GM18526 (cell line): Measurements from ENCODE around the gene MCL1.
A peak's percentile ranks its signal among the peaks of the same experiment; 100 is the strongest.

Source experiments
- POLR2A ChIP-seq: IDR thresholded peaks from 3 replicates; pipeline ENCODE4 v1.6.1; 2011; ENCODE audit not compliant: insufficient read length; ENCODE audit errors: extremely low read depth

MCL1 gene

GRCh38 chr1:150579110-150579944 lies at the start of gene MCL1:
TSS of gene MCL1 (minus strand) at chr1:150579610. CDS start at chr1:150579530, 80 bp downstream.
- peak; percentile 99 for TF ChIP-seq POLR2A

DNA sequence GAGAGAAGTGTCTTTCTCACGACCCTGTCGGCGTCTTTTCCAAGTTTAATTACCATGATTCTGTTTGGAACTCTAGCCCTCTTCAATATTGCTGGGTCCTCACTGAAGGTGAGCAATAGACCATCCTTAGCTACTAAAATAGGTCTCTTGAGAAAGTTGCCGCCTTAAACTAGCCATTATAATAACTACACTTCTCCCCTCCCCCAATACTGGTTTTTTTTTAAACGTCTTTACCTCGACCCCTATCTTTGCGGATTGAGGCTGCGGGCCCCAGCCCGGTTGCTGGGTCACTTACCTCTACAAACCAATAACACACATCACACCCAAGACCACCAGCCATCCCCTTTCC lies 49.3 kb upstream of the MCL1 start:
- TF ChIP-seq POLR2A, result no peak

- no peak for TF ChIP-seq POLR2A
Measured at GRCh38 chr1:150627826-150628410, 48.5 kb upstream of the MCL1 start.

DNA sequence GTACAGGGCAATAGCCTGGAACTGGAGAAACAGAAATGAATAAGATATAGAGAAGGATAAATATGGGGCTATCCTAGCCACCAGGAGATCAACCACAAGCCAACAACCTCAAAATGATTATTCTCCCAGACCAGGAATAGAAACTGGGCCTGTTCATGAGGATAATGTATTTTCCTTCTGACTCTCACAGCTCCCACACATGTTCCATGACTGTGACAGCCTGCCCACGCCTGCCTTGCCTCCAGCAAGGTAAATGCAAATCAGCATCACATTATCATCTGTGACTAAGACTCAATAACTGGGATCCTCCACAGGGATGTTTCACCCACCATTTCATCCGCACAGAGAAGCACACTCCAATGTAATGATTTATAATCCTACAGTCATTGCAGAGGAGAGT lies 46.7 kb upstream of the MCL1 start:
- no peak for TF ChIP-seq POLR2A

- TF ChIP-seq POLR2A, result no peak
Measured at GRCh38 chr1:150622303-150622975, 43.0 kb upstream of the MCL1 start.

DNA sequence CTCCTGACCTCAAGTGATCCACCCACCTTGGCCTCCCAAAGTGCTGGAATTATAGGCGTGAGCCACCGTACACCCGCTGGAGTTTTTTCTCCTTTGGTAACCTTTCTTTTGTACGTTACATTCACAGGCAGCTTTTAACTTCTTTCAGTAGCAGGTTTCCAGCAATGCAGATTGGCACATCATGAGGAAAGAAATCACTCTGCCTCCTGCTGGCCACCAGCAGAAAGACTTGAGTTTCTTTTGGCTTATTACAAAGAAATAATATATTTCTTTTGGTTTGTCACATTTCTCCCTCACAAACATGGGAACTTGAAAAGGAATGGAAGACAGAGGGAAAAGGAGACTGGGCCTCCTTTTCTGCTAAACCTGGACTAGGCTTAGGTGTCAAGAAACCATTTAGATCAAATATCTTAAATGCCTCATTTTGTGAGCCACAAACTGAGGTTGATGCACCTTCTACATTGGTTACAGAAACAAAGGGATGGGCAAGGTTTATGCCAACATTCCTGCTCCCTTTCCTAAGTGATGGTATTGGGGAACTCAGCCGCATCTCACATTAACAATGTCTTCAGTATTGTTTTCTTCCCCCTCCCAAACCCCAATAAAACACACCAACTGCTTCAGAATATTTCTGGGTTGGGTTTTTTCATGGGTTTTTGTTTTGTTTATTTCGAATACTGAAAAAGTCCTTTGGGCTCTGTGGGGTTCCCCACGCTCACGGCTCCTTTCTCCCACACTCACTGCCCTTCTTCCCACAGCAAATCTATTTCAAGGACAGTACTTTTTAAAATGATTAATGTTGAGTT lies 42.3 kb upstream of the MCL1 start:
- TF ChIP-seq POLR2A, result no peak

GRCh38 chr1:150620919-150621318 lies 41.5 kb upstream of the MCL1 start:
- TF ChIP-seq POLR2A, result no peak

DNA sequence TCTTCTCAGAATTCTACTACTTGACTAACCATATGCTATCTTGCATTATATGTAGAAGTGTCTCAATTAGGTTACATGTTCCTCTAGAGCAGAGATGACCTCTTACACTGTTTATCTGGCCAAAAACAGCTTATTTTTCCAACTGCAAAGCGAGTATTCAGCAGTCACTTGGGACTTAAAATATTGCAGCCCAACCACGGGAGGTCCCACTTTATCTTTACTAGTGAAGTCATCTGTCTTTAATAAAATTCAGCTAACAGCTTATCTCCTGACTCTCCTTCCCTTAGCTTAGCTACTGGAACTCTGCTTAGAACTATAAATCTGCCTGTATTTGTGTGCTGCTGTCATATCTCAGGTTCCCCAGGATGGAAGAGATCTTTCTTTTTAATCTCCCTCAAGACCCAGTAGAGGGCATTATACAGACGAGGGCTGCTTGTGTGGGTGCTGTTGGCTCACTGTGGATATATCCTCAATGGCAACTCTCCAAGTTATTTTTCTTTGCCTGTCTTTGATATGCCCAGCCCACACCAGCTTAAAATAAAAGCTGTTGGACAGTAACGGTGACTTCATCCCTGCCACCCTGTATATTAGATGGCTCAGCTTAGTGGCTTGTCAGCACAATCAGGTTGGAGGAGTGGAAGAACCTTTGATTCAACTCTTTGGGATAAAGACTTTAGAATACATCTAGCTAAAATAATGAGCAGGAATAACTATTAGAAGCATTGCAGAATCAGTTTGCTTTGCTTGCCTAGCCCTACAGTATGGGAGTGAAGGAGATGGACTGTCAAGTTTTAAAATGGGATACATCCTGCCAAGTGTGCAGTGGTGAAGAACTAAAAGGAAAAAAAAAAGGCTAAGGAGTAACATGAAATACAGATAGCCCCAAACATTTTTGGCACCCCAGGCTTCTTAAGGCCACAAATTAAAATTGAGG lies 40.4 kb upstream of the MCL1 start:
- TF ChIP-seq POLR2A, result no peak

DNA sequence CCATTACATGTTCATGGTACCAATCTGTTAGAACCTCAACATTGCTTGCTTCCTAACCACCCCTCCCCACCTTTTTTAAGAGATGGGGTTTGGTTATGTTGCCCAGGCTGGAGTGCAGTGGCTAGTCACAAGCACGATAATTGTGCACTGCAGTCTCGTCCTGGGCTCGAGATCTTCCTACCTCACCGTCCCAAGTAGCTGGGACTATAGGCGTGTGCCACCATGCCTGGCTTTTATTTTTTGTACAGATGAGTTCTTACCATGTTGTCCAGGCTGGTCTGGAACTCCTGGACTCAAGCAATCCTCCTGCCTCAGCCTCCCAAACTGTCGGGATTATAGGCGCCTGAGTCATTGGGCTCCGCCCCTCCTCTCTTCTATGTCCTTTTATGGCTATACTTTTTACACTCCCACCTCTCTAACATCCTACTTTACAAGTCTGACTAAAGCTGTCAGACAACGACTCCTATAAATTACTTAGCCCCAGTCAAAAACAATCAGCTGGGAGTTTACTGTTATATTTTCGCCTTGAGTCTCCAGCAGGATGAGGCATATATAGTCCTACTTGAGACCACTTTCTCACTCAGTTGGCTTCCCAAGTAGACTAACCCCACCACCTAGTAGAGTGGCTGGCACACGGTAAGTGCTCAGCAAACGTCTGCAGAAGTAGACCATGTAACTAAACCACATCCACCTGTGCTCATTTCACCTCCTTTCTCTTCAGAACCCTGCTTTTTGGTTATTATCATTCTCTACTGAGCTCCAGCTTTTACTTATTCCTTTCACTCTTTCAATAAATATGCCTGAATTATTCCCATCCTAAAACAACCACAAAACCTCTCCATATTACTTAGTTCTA lies 36.2 kb upstream of the MCL1 start:
- TF ChIP-seq POLR2A, result no peak

GRCh38 chr1:150613061-150613920 lies 33.9 kb upstream of the MCL1 start:
- TF ChIP-seq POLR2A, result no peak

GRCh38 chr1:150612014-150612345 lies 32.6 kb upstream of the MCL1 start:
- no peak for TF ChIP-seq POLR2A

- TF ChIP-seq POLR2A, result no peak
Measured at GRCh38 chr1:150610576-150610975, 31.2 kb upstream of the MCL1 start.

DNA sequence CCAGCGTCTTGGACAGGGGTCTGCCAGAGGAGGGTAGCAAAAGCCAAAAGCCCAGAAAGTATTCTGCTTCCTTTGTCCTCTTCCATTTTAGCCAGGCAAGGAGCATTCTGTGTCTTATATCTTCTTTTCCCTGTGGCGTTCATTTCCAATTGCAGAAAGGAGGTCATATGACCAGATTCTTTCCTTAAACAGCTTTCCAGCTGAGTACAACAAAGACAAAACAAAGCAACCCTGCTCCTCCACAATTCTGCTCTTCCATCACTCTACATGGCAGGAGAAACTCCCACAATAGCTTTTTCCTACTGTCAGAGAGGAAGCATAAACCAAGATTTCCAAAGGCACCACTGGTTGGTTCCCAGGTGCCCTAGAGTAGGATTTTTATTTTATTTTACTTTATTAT lies 30.3 kb upstream of the MCL1 start:
- no peak for TF ChIP-seq POLR2A
